Measurements from ENCODE around the gene CCDC9.
"Not testable (repeated sequence)": the region's sequence is repeated elsewhere in the genome, so short reads cannot be mapped to it uniquely, and the experiment has no call there.

Gene CCDC9

DNA sequence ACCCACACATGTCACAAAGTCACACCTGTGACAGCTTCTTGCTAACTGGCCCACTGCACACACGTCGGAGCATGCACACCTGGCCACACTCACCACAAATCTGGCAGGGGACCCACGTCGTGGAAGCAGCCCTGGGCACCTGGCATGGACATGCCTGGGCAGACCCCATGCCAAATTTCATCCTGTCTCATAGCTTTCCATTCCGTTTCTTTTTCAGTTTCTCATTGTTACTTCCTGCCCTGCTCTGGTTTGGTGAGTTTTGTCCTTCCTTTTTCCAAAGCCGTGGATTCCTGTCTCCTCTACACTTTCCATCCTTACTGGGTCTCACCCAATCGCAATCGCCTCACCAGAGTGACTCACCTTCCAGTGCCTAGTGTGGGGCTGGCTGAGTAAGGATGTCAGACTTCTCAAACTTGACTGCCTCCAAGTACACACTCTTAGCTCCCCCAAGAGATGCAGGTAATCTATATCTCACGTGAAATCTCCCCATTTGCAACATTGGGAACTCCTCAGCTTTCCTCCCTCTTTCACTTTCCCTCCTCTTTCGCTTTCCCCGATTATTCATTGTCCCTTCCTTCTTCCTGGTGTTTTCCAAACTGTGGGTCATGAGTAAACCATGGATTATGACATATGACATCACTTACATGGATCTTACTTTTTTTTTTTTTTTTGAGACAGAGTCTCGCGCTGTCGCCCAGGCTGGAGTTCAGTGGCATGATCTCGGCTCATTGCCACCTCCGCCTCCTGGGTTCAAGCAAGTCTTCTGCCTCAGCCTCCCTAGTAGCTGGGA lies 23.7 kb upstream of the CCDC9 start:
- no peak for DNase-seq

GRCh38 chr19:47236072-47236675 lies 20.2 kb upstream of the CCDC9 start:
- DNase-seq: no peak

DNA sequence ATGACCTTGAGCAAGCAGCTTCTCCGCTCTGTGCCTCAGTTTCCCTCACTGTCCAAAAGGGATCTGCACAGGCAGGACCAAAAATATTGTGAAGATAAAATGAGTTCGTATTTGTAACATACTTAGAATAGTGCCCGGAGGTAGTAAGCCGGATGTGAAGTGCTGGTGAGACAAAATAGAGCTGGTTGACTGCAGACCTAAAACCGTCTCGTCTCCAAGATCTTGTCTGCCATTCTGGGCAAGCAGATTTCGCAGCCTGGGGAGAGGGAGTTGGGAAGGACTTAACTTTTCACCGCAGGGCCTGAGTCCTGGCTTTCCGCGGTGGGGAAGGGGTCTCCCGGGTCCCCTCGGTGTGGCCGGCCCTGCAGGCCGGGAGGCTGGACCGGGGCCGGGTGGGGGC lies 17.2 kb upstream of the CCDC9 start:
- no peak for DNase-seq

GRCh38 chr19:47239610-47240296 lies 16.6 kb upstream of the CCDC9 start:
- DNase-seq: peak; percentile 55

GRCh38 chr19:47240556-47240955 lies 15.8 kb upstream of the CCDC9 start:
- DNase-seq: no peak

- peak; percentile 29 for DNase-seq
Measured at GRCh38 chr19:47240996-47241918, 15.1 kb upstream of the CCDC9 start.

DNA sequence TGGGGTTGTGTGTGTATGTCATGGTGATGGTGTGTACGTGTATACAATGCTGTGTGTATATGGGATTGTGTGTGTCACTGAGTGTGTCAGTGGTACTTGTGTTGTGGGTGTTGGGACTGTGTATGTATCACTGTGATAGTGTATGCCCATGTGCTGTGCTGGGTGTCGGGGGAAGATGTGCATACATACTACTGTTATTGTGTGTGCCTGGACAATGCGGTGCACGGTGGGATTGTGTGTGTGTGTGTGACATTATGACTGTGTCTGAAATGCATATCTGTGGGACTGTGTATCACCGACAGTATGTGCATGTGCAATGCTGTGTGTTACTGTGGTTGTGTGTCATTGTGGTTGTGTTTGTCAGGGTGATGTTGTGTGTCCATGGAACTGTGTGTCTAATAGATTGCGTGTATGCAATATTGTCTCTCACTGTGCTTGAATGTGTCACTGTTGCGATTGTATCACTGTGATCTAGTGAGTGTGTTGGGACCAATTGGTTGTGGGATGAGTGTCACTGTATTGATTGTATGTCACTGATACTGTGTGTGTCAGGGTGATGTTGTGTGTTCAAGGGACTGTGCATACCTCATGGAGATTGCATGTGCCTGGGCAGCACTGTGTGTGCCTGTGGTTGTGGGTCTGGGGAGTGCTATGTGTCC lies 14.3 kb upstream of the CCDC9 start:
- no peak for DNase-seq

DNA sequence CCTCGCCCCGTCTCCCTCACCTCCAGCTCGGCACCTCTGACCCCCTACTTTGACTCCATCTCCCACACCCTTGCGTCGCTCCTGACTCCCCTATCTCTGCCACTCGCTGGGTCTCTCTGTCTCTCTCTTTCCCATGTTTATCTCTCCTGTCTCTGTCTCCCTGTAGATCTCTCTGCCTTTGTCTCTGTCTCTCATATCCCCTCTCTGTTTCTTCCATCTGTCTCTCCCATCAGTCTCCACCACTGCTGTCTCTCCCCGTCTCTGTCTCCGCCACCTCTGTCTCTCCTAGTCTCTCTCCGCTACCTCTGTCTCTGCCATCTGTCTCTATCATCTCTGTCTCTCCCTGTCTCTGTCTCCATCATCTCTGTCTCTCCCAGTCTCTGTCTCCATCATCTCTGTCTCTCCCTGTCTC lies 13.0 kb upstream of the CCDC9 start:
- no peak for DNase-seq

DNA sequence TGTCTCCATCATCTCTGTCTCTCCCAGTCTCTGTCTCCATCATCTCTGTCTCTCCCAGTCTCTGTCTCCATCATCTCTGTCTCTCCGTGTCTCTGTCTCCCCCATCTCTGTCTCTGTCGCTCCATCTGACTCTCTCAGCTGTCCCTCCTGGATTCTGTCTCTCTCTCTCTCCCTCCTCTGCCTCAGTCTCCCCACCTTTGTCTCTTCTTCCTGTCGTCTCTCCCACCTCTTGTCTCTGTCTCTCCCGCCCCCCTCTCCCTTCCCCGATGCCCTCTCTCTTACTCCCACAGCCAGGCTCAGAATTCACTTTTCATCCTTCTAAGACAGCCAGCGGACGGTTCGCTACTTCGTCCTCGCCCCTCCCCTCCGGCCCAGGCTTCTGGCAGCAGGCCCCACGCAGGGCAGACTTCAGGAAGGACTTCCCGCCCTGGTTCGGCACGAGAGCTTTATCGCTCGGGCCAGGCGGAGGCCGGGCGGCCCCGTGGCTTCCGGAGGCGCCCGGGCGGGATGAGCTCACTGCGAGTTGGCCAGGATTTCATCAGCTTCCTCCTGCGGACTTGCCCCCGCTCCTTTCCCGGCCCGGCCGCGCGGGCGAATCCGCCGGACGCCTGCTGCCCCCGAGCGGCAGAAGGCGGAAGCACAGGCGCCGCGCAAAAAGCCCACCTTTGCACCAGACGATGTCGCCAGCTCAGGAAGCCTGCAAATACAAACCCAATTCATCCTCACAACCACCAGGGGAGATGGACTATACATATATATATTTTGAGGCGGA lies 12.4 kb upstream of the CCDC9 start:
- DNase-seq: peak; percentile 58

- DNase-seq: no peak
Measured at GRCh38 chr19:47247308-47247990, 8.9 kb upstream of the CCDC9 start.

DNA sequence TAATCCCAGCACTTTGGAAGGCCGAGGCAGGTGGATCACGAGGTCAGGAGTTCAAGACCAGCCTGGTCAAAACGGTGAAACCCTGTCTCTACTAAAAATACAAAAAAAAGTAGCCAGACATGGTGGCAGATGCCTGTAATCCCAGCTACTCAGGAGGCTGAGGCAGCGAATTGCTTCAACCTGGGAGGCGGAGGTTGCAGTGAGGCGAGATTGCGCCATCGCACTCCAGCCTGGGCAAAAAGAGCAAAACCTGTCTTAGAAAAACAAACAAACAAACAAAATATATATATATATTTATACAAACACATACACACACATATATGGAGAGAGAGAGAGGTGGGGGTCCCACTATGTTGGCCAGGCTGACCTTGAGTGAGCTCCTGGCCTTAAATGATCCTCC lies 3.3 kb upstream of the CCDC9 start:
- not testable (repeated sequence) for DNase-seq

DNA sequence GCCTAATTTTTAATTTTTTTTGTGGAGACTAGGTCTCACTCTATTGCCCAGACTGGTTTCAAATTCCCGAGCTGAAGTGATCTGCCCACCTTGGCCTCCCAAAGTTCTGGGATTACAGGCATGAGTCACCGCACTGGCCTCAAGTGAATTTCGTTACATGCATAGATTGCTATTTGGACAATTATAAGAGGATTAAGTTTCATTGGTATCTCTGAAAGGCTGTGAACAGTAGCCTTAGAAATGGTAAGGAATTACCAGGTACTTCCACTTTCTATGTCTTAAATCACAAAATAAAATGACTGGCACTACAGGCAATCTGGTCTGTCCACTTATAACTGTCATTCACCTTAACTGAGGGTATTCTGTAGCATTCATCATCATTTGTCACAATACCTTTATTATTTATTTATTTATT lies 2.9 kb upstream of the CCDC9 start:
- no peak for DNase-seq

DNA sequence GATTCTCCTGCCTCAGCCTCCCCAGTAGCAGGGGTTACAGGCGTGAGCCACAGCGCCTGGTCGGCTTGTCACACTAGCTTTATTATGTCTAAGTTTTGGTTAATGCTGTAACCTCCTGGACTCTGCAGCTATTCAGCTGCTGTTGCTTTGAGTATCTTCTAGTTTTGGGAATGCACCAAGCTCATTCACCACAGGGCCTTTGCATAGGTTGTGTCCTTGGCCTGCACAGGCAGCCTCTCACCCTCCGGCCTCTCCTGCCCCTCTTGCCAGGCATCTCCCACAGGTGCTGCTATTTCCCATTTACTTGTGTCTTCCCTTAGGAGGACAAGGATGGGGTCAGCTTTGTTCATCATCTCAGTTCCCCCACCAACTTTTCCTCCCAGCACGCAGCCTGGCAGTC lies 2.4 kb upstream of the CCDC9 start:
- no peak for DNase-seq

DNA sequence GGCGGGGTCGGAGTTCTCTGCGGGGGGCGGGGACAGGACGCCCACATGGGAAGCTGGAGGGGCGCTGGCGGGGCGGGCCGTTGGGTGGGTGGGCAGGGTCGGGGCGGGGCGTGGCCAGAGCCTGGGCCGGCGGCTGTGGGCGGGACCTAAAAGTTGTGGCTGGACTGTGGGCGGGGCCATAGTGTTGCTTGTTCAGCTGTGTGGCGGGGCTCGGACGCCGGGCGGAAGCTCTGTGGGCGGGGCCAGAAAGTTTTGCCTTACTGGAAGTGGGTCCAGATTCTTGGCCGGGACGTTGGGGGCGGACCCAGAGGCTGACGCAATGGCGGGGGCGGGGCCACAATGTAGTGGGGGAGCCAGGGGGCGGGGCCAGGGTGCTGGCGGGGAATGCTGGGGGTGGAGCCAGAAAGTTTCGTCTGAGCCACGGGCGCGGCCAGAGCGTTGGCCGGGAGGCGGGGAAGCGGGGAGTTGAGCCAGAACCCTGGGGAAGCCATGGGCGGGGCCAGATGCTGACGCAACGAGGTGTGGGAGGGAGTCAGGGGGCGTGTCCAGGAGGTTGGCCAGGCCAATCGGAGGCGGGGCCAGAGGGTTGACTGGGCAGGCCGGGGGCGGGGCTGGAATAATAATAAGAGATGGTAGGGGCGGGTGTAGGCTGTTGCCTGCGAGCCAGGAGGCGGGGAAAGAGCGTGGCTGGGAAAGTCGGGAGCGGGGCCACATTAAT lies 527 bp downstream of the CCDC9 start:
- peak; percentile 92 for DNase-seq

DNA sequence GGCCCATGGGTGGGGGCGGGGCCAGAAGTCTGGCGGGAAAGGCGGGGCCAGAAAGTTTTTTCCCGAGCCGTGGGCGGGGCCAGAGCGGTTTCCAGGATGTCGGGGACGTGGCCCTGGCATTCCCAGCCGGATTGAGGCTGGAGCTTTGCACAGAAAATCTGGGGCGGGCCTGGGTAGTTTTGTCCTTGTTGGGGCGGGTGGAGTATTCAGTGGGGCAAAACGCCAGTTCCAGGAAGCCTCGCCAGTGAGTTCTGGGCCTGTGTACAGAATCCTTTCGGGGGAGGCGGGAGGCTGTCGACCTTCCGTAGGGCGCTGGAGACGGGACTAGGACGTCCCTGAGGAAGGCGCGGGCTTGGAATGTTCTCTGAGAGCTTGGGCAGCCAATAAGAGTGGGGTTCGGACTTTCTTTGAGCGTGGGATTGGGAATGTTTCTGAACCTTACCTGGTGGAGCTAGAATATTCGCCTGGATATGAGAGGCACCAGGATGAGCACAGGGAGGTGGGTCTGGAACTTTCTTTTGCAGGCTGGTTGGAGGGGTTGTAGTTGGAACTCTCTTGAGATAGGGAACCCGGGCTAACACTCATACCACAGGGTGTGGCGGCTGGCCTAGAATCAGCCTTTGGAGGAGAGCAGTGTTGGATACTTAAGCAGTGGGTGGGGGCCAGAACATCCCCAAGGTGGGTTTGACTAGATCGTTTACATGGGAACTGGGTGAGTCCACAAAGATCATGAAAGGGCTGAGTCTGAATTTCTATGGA lies 1.3 kb downstream of the CCDC9 start:
- no peak for DNase-seq

GRCh38 chr19:47258434-47258833 lies 2.1 kb downstream of the CCDC9 start:
- no peak for DNase-seq

GRCh38 chr19:47258895-47259555 lies 2.7 kb downstream of the CCDC9 start:
- DNase-seq: no peak

DNA sequence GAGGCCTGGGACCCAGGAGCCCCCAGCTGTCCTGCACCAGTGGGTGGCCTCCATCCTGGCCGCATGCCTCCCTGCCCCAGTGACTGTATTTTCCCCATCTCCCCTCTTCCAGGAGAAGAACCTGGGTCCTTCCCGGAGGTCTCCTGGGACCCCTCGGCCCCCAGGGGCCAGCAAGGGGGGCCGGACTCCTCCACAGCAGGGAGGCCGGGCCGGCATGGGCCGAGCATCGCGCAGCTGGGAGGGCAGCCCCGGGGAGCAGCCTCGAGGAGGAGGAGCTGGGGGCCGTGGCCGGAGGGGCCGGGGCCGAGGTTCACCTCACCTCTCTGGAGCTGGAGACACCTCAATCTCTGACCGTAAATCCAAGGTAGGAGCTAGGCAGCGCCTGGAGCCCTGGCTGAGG lies 4.2 kb downstream of the CCDC9 start:
- no peak for DNase-seq
